Right atrium auricular region (tissue), 2 donors: Measurements from ENCODE around the gene PINLYP. TPM values are rescaled to one million over a fixed set of nuclear protein-coding genes. Genes with fewer than 3 reads are reported as not detected.

ENCODE experiments used
- DNase-seq: peaks from one replicate; pipeline ENCODE4 v3.0.0-alpha.2; 2019; ENCODE audit warnings: low spot score
- H3K27ac ChIP-seq, 2 donors: fragments of 200-600 bp; sonication (generic); 1 replicate in 1 of 2; 2 replicates in 1 of 2; pipeline ENCODE4 v1.5.1; 2016 to 2019
- H3K27me3 ChIP-seq, 2 donors: fragments of 200-600 bp; sonication (generic); one replicate each; pipeline versions ENCODE4 v1.5.1 to v1.6.0; 2017 to 2019
- H3K36me3 ChIP-seq: fragments of 200-600 bp; sonication (generic); one replicate; pipeline ENCODE4 v1.5.1; 2016
- H3K4me1 ChIP-seq, 2 donors: fragments of 200-600 bp; sonication (generic); one replicate each; pipeline versions ENCODE4 v1.5.1 to v1.6.0; 2017 to 2019
- H3K4me3 ChIP-seq, 2 donors: fragments of 200-600 bp; sonication (generic); 1 replicate in 1 of 2; 2 replicates in 1 of 2; pipeline ENCODE4 v1.5.1; 2017 to 2019; ENCODE audit warnings: mild to moderate bottlenecking in 1 of 2, moderate library complexity in 1 of 2
- H3K9me3 ChIP-seq, 2 donors: fragments of 200-600 bp; sonication (generic); one replicate each; pipeline ENCODE4 v1.5.1; 2019
- CTCF ChIP-seq, 2 donors: fragments of 200-600 bp; sonication (generic); IDR thresholded peaks; one replicate each; pipeline ENCODE4 v1.5.1; 2019; ENCODE audit warnings: antibody characterized with exemption in 2 of 2
- total RNA-seq, 2 donors: library from RNA; depleted of rRNA; stranded (reverse); fragments of >200 nt; gene quantifications; one replicate each; pipeline ENCODE4 v1.1.0, GENCODE V29; 2016

Gene PINLYP
- total RNA-seq, 2 donors from 2014 or later = 1.6 to 4.5 TPM

GRCh38 chr19:43594710-43595604 is 19.4 kb downstream of the PINLYP start:
- H3K27me3 ChIP-seq = no peaks in the 10 kb centered on the region
- peaks cover 0 to 41% of the 10 kb centered on the region in 2 donors for H3K4me1 ChIP-seq
- H3K27ac ChIP-seq = peak overlapping the region; percentile 96
- H3K36me3 ChIP-seq = peaks cover 40% of the 10 kb centered on the region
- no peaks in the 10 kb centered on the region for H3K9me3 ChIP-seq
- peak overlapping the region; percentile 67 to 69 for H3K4me3 ChIP-seq
- TF ChIP-seq CTCF (IDR thresholded peaks at IDR 0.05) = peak in 1 of 2 donors; percentile 69
- peak; percentile 71 for DNase-seq

GRCh38 chr19:43595605-43595998 is 20.0 kb downstream of the PINLYP start:
- no peaks in the 10 kb centered on the region for H3K9me3 ChIP-seq
- TF ChIP-seq CTCF (IDR thresholded peaks at IDR 0.05) = no peak
- H3K4me3 ChIP-seq = peak overlapping the region; percentile 67 to 69
- peaks cover 0 to 41% of the 10 kb centered on the region in 2 donors for H3K4me1 ChIP-seq
- no peak for DNase-seq
- H3K36me3 ChIP-seq = peaks cover 40% of the 10 kb centered on the region
- H3K27ac ChIP-seq = peak overlapping the region; percentile 96
- H3K27me3 ChIP-seq = no peaks in the 10 kb centered on the region

GRCh38 chr19:43595999-43596841 is 20.6 kb downstream of the PINLYP start, which contains the start of the genes IRGQ and ZNF576:
Gene IRGQ, minus strand, starts transcription at chr19:43596134. Its CDS starts 796 bp downstream, at chr19:43595338.
Gene ZNF576, plus strand, starts transcription at chr19:43596595. Its CDS starts 514 bp downstream, at chr19:43597109.
- peaks cover 38% of the 10 kb centered on the region for H3K36me3 ChIP-seq
- no peaks in the 10 kb centered on the region for H3K9me3 ChIP-seq
- H3K27me3 ChIP-seq = no peaks in the 10 kb centered on the region
- peak; percentile 100 for DNase-seq
- H3K27ac ChIP-seq = peak within 1 kb of the TSS; percentile 96
- H3K4me3 ChIP-seq = peak within 1 kb of the TSS; percentile 67 to 69
- no peak for TF ChIP-seq CTCF (IDR thresholded peaks at IDR 0.05)
- H3K4me1 ChIP-seq = peaks cover 0 to 41% of the 10 kb centered on the region in 2 donors

GRCh38 chr19:43596842-43597461 is 21.4 kb downstream of the PINLYP start:
- peak overlapping the region; percentile 52 to 67 for H3K4me3 ChIP-seq
- H3K9me3 ChIP-seq = no peaks in the 10 kb centered on the region
- TF ChIP-seq CTCF (IDR thresholded peaks at IDR 0.05) = no peak
- H3K27ac ChIP-seq = peak overlapping the region; percentile 96
- no peak for DNase-seq
- H3K36me3 ChIP-seq = peaks cover 30% of the 10 kb centered on the region
- no peaks in the 10 kb centered on the region for H3K27me3 ChIP-seq
- peaks cover 0 to 44% of the 10 kb centered on the region in 2 donors for H3K4me1 ChIP-seq

- no peak overlapping the region for H3K27ac ChIP-seq
- TF ChIP-seq CTCF (IDR thresholded peaks at IDR 0.05) = no peak
- H3K4me3 ChIP-seq = no peak overlapping the region
- no peaks in the 10 kb centered on the region for H3K27me3 ChIP-seq
- peaks cover 21% of the 10 kb centered on the region for H3K36me3 ChIP-seq
- H3K9me3 ChIP-seq = no peaks in the 10 kb centered on the region
- DNase-seq = no peak
- H3K4me1 ChIP-seq = peaks cover 0 to 44% of the 10 kb centered on the region in 2 donors
Observed at GRCh38 chr19:43597876-43598275, 22.3 kb downstream of the PINLYP start.
